IMR-90 (cell line): ENCODE measurements around the gene GTPBP3.

Source experiments
- BHLHE40 ChIP-seq: fragments of 150-350 bp; IDR thresholded peaks from 2 replicates; pipeline ENCODE4 v1.6.1; 2016; ENCODE audit warnings: mild to moderate bottlenecking, low read depth, low read length
- CEBPB ChIP-seq: IDR thresholded peaks from 2 replicates; pipeline ENCODE4 v1.6.1; 2012; ENCODE audit warnings: low read depth, low read length, improper control_type of control experiment
- CTCF ChIP-seq: conservative IDR thresholded peaks from 2 replicates; pipeline ENCODE4 v1.5.1; 2012; ENCODE audit warnings: mild to moderate bottlenecking, low read depth, low read length, improper control_type of control experiment
- ELK1 ChIP-seq: fragments of 150-350 bp; IDR thresholded peaks from 2 replicates; pipeline ENCODE4 v1.6.1; 2016; ENCODE audit warnings: low read depth, mild to moderate bottlenecking, low read length, moderate library complexity, borderline replicate concordance
- MAFK ChIP-seq: IDR thresholded peaks from 2 replicates; pipeline ENCODE4 v1.6.1; 2012; ENCODE audit warnings: low read depth, low read length, improper control_type of control experiment
- MAZ ChIP-seq: IDR thresholded peaks from 2 replicates; pipeline ENCODE4 v1.6.1; 2012; ENCODE audit warnings: low read depth, mild to moderate bottlenecking, low read length, improper control_type of control experiment, moderate library complexity, borderline replicate concordance
- MXI1 ChIP-seq: IDR thresholded peaks from 2 replicates; pipeline ENCODE4 v1.6.1; 2012; ENCODE audit warnings: low read depth, mild to moderate bottlenecking, low read length, moderate library complexity, borderline replicate concordance
- NFE2L2 ChIP-seq: fragments of 150-350 bp; IDR thresholded peaks from 2 replicates; pipeline ENCODE4 v1.6.1; 2016; ENCODE audit warnings: low read depth, mild to moderate bottlenecking, low read length
- POLR2A ChIP-seq: IDR thresholded peaks from 2 replicates; pipeline ENCODE4 v1.6.1; 2012; ENCODE audit warnings: mild to moderate bottlenecking, low read depth, low read length
- RAD21 ChIP-seq: IDR thresholded peaks from 2 replicates; pipeline ENCODE4 v1.6.1; 2012; ENCODE audit warnings: low read length, improper control_type of control experiment
- RCOR1 ChIP-seq: IDR thresholded peaks from 2 replicates; pipeline ENCODE4 v1.6.1; 2012; ENCODE audit warnings: mild to moderate bottlenecking, low read length, improper control_type of control experiment; ENCODE audit not compliant: insufficient replicate concordance
- RFX5 ChIP-seq: IDR thresholded peaks from 2 replicates; pipeline ENCODE4 v1.8.0; 2012; ENCODE audit warnings: low read depth, mild to moderate bottlenecking, low read length, moderate library complexity
- SMC3 ChIP-seq: fragments of 150-350 bp; IDR thresholded peaks from 2 replicates; pipeline ENCODE4 v1.6.1; 2016; ENCODE audit warnings: low read depth, mild to moderate bottlenecking, antibody characterized with exemption, low read length, moderate library complexity
- USF2 ChIP-seq: fragments of 150-350 bp; IDR thresholded peaks from 2 replicates; pipeline ENCODE4 v1.6.1; 2017; ENCODE audit warnings: mild to moderate bottlenecking, antibody characterized with exemption, low read length, low read depth

GRCh38 chr19:17305517-17306284, 31.7 kb upstream of the GTPBP3 start, which contains the start of gene MRPL34:
- TF ChIP-seq POLR2A (no peak), MAZ (no peak), MXI1 (peak; percentile 37; the same call in 1 of the 2 replicates), CTCF (peak; percentile 87), MAFK (no peak), USF2 (peak; percentile 65; the same call in 1 of the 2 replicates), BHLHE40 (0 out of 2 replicates have a peak, but pooled peaks have one; percentile 13), RAD21 (peak; percentile 58), SMC3 (peak; percentile 65), CEBPB (no peak), RFX5 (0 out of 2 replicates have a peak, but pooled peaks have one; percentile 11), RCOR1 (peak; percentile 68), ELK1 (no peak), NFE2L2 (no peak)
